Prostate gland (tissue), 2 donors: ENCODE data around the gene LITAFD.

ENCODE experiments used
- POLR2A ChIP-seq: fragments of 450-650 bp; IDR thresholded peaks from one replicate; pipeline ENCODE4 v1.6.1; 2016; ENCODE audit warnings: antibody characterized with exemption, mild to moderate bottlenecking
- POLR2AphosphoS5 ChIP-seq: sonication (generic); formaldehyde crosslinking; IDR thresholded peaks from one replicate; pipeline ENCODE4 v1.6.1; 2017; ENCODE audit warnings: antibody characterized with exemption
- TF ChIP-seq, protein P1 (sequence below), 4 experiments: fragments of 200-600 bp in 2 of 4; fragments of 450-650 bp in 2 of 4; sonication (generic) in 2 of 4; IDR thresholded peaks; 1 replicate in 3 of 4; 2 replicates in 1 of 4; pipeline ENCODE4 v1.5.1; 2016 to 2019; ENCODE audit warnings: antibody characterized with exemption in 4 of 4, mild to moderate bottlenecking in 2 of 4, moderate library complexity in 2 of 4

DNA sequence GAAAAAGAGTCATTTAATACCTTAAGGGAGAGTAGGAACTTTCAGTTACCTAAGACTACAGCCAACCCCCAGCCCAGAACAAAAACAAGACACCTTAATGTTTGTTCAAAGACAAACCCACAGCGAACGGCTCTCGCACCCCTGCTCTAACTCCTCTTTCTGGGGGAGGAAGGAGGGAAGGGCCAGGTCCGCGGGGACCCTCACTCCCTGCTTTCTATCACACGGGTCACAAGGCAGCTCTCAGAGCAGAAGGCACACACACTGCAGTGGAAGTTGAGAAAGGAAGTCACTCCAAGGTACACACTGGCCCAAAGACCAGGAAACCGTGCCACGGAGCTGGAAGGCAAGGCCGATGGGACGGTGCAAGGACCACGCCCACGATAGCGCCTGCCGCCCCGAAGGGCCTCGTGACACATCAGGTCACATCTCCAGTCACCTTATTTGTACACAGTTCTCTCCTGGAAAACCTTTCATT, 10.0 kb downstream of the LITAFD start:
- TF ChIP-seq, protein P1, sequence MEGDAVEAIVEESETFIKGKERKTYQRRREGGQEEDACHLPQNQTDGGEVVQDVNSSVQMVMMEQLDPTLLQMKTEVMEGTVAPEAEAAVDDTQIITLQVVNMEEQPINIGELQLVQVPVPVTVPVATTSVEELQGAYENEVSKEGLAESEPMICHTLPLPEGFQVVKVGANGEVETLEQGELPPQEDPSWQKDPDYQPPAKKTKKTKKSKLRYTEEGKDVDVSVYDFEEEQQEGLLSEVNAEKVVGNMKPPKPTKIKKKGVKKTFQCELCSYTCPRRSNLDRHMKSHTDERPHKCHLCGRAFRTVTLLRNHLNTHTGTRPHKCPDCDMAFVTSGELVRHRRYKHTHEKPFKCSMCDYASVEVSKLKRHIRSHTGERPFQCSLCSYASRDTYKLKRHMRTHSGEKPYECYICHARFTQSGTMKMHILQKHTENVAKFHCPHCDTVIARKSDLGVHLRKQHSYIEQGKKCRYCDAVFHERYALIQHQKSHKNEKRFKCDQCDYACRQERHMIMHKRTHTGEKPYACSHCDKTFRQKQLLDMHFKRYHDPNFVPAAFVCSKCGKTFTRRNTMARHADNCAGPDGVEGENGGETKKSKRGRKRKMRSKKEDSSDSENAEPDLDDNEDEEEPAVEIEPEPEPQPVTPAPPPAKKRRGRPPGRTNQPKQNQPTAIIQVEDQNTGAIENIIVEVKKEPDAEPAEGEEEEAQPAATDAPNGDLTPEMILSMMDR (IDR thresholded peaks at IDR 0.05): no peak
- TF ChIP-seq POLR2AphosphoS5 (no peak), POLR2A (no peak)
